Activated naive CD8-positive, alpha-beta T cell treated with anti-CD3 and anti-CD28 coated beads, Interleukin-2, amount 50 U/mL, for 16 hours (primary cell): Measurements from ENCODE around the gene STRADA.
"Not testable (repeated sequence)": the region's sequence is repeated elsewhere in the genome, so short reads cannot be mapped to it uniquely, and the experiment has no call there.

ENCODE experiments used
- DNase-seq: peaks from one replicate; pipeline ENCODE4 v3.0.0-alpha.2; 2020; ENCODE audit warnings: low read depth, low spot score

The STRADA gene

DNA sequence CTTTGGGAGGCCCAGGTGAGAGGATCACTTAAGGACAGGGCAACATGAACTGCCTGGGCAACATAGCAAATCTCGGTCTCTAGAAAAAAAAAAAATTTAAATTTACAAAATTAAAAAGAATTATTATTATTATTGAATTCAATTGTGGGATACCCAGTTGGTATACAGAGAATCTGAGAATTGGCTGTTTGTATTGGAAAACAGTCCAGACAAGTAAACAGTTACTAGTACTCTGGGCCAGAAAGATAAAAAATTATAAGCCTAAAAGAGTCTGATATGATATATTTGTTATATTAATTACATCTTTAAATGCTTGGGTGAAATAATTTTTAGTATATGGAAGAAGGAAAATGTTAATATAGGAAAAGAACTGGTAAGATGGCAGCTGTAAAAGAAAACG lies 16.8 kb upstream of the STRADA start:
- no peak for DNase-seq

DNA sequence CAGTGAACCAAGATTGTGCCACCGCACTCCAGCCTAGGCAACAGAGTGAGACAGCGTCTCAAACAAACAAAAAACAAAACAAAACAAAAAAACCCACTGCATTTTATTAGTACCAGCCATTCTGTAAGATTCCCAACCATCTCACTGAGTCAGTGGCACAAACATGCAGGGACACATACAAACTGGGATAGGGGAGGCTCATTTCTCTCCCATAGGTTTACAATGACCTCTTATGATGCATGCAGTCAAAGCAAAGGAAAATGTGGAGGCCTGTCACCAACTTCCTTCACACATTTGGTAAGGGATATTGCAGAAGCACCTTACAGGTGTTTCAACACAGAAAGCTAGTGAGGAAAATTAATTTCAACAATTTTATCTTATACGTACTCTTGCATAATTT lies 12.4 kb upstream of the STRADA start:
- no peak for DNase-seq

GRCh38 chr17:63753215-63753614 lies 11.6 kb upstream of the STRADA start:
- no peak for DNase-seq

DNA sequence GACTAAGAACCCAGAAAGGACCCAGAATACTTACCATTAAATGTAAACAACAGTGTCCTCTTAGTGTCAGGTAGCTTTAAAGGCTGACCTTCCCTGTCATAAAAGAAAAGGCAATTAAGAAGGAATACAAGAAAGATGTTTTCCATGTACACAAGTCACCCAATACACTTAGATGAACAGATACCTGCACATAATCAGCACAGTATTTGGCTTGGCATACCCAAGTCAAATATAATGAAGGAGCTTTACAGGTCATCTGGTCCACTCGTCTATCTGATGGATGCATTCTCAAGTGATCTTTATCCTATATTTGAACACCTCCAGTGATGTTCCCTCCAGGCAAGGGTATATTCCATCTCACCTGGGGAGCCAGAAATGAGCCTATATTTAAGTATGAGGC lies 11.1 kb upstream of the STRADA start:
- no peak for DNase-seq

DNA sequence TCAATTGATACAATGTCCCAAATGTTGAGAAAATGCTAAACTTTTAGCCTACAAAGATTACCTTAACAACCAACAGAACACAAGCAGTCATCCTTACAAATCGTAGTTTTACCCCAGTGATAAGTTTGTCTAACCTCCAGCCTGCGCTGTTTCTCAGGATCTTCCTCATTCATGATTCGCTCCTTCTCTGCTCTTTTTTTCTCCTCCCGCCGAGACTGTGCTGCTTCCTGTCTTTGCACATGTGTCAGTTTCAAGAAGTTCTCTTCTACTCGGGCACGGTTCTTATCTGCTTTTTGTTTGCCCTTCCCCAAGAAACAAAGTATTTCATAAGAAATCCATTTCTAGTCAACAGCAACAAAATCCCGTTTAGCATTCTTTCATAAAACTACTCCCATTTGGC lies 10.2 kb upstream of the STRADA start:
- DNase-seq: no peak

DNA sequence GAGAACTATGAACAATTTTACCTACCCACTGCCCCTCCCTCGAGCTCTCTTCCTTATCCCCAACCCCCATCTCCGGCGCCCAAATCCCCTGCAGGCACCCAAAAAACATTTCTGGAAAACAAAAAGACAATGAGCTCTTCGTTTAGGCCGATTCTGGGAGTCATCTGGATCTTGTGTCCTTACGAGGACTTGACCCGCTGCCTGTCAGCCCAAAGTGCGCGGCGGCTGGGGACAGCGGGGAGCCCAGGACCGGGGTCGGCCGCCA lies 524 bp downstream of the STRADA start:
- no peak for DNase-seq

DNA sequence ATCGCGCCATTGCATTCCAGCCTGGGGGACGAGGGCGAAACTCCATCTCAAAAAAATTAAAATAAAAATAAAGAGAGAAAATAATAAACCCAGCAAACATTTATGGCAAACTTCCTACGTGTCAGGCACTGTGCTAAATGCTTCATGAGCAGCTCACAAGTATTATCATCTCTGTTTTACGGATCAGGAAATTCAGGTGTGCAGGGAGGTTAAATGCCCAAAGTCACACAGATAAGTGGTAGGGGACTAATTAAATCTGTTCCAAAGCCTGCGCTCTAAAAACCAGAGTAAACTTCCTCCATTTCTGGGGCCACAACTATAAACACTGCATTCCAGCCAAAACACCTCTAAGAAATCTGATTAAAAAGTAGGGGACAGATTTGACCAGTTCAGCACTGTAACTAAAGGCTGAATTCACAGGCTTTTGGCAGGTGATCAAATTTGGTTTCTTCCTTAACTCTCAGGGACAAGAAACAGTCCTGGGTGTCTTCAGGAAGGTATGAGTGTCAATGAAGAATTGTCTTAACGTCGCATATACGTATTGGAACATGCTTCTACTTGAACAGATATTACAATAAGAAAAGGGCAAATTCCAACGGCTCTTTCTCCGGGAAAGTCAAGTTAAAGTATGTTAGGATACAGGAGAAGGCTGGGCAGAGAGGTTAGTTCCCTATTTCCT lies 996 bp downstream of the STRADA start:
- DNase-seq: no peak

DNA sequence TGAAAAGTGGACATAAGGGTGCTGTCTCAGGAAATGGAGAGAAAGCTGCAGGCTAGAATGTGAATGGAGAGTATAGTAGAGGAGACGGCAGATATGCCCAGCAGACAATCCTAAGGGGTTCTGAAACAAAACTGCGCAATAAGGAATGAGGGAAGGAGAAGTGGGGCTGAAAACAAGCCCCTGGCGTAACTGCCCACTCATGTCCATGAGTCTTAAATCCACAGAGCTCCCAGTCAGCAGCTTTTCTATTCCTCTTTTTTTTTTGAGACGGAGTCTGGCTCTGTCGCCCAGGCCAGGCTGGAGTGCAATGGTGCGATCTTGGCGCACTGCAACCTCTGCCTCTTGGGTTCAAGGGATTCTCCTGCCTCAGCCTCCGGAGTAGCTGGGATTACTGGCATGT lies 5.9 kb downstream of the STRADA start:
- DNase-seq: no peak

DNA sequence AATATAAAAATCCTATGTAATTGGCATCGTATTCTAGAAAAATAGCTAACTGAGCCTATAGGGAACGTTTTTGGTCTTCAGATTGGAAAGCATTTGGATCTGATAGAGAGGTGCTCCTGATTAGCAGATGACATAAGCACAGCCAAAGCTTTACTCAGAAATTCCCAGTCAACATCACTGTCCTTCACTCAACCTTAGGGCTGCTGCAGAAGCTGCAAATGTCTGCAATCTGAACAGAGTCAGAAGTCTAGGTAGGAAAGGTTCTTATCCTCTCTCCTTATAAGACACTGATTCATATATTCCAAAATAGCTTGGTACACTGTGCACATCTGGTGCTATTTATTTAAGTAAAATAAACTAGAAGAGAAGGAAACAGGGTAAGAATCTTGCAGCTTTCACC lies 19.2 kb downstream of the STRADA start:
- no peak for DNase-seq

GRCh38 chr17:63720194-63720593 lies 21.4 kb downstream of the STRADA start:
- DNase-seq: not testable (repeated sequence)

GRCh38 chr17:63718988-63719387 lies 22.6 kb downstream of the STRADA start:
- no peak for DNase-seq

DNA sequence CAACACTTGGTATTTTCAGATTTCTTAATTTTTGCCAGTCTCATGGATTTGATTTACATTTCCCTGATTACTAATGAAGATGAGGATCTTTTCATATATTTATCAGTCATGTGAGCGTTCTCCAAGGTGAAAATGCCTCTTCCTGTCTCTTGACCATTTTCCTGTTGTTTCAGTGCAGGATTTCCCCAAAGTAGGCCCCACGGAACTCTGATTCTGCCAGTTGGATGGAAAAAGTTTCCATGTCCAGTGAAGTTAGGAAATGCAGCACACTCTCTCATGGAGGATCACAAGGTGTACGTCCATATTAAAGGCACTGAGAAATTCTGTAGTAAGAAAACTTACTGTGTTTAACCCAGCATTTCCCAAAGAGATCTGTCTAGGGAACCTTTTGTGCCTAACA lies 25.2 kb downstream of the STRADA start:
- DNase-seq: no peak

GRCh38 chr17:63714550-63715277 lies 26.9 kb downstream of the STRADA start:
- DNase-seq: no peak

- DNase-seq: no peak
Observed at GRCh38 chr17:63709110-63709509, 32.5 kb downstream of the STRADA start.

DNA sequence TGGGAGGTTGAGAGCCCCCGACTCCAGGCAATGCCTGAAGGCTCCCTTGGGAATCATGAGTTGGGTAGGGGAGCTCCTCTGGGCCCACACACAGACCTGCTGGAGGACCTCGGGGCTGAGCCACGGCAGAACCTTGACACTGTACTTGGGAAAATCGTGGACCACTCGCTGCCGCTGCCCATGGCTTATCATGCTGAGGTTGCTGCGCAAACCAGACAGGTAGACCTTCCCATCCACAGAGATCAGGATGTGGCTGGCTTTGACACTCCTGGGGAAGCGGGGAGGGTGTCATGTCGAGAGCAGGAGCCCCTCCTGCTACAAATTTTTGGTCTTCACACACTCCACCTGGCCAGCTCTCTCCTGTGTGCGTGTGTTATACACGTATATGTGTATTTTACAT lies 34.4 kb downstream of the STRADA start:
- no peak for DNase-seq

DNA sequence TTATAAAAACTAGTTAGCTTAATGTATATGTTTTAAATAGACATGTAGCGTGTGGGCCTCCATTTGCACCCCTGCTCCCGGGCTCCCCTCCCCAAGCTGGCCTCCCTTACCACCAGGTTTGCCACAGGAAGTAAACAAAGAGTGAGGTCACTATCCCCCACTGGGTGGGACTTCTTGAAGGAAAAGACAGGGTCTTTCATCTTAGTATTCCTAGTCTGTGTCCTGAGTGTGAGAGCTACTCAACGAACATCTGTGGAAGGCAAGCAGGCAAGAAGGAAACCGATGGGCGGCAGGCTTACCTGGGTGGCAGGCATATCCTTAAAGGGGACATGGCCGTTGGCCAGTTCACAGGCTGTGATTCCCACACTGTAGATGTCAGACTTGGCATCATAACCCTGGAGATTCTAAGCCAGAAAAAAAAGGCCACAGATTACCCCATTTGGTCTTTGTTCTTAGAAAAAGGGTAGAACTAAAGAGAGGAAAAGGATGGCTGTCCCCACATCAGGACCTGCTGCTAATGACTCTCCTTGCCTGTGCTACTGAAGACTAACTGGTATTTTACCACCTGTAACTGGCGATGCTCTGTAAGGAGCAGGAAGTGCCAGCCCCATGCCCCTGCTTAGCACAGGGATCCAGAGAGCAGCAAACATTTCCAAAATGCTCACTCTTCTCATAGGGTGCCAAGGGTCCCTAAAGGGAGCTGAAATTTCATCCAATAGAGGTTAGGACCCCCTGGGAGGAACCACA lies 35.1 kb downstream of the STRADA start:
- DNase-seq: no peak

GRCh38 chr17:63705657-63706056 lies 35.9 kb downstream of the STRADA start:
- no peak for DNase-seq

DNA sequence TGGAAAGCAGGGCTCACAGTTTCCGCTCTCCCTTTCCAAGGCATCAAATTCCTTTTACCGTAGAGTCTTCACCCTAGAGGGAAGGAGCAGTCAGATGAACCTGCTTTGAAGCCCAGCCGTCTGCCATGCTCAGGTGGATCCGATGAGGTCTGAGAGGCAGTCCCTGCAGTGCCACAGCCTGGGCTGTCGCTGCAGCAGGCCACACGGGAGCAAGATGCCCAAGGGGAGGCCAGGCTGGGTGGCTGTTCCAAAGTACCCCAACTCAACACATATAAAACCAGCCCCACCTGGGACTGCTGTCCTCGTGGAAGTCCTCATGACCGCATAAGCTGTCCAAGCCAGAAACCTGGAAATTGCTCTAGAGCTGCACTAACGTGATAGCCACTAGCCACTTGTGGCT lies 36.8 kb downstream of the STRADA start:
- DNase-seq: no peak

- no peak for DNase-seq
Observed at GRCh38 chr17:63704259-63704576, 37.4 kb downstream of the STRADA start.

- no peak for DNase-seq
Observed at GRCh38 chr17:63703556-63704258, 37.9 kb downstream of the STRADA start.

DNA sequence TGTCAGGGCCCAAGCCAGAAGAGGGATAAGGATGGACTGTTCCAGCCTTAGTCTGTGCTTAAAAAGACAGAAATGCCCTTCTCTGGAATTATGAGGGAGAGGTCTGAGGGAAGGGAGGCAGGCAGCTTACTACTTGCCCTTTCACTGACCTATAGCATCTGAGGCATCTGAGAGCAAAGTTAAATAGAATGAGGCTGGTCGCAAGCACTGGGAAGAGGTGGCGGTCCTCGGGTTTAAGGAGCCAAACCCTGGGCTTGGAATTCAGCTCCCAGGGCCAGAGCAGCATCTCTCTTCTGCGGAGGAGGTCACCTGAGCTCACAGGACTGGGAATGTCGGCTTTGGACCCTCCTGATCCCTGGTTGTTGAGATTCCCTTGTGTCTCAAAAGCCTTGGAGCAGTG lies 38.6 kb downstream of the STRADA start:
- DNase-seq: no peak

DNA sequence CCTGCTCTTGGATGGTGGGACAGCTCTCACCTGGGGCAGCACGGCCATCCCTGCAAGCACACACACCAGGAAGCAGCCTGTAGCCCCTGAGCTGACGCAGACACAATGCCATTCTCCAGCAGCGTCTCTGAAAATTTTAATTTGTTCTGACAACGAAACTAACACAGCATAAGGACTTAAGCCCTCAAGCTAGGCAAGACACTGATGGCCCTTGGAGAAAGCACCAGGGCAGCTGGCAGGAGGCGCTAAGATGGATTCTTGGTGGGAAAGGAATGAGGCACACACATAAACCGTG lies 38.9 kb downstream of the STRADA start:
- no peak for DNase-seq
